ENCODE measurements around the gene ANTXR2. TPM values are rescaled to one million over a fixed set of nuclear protein-coding genes. Genes with fewer than 3 reads are reported as not detected.
A peak's percentile ranks its signal among the peaks of the same experiment; 100 is the strongest.

Gene ANTXR2
- total and polyA plus RNA-seq, 12 donors, result 9.9 to 68.4 (median 49.2) TPM

GRCh38 chr4:80035336-80035735 lies 37.7 kb downstream of the ANTXR2 start:
- Histone ChIP-seq H3K36me3 (peaks cover 0 to 64% (median 6%) of the 10 kb centered on the region in 9 donors), H3K4me1 (peaks cover 0 to 41% (median 30%) of the 10 kb centered on the region in 9 donors), H3K27ac (peak overlapping the region in 2 of 10 donors; percentile 34 to 84), H3K27me3 (no peaks in the 10 kb centered on the region), H3K4me3 (no peak overlapping the region), H3K9me3 (peaks cover 0 to 4% (median 0%) of the 10 kb centered on the region in 11 donors)
- 64% methylated on average over 2 of the region's 2 CpGs for WGBS, 2 donors
- peak in 2 of 8 donors; percentile 36 to 47 for ATAC-seq
- intact Hi-C loops (cut with DNase I), result loop anchor here in 1 of 10 donors (5.0 kb wide), 1 partner anchor 37 kb away; the partner anchor contains the start of gene ANTXR2
- DNase-seq, result no peak
- TF ChIP-seq CTCF (IDR thresholded peaks at IDR 0.05), result no peak

- peaks cover 0 to 41% (median 30%) of the 10 kb centered on the region in 9 donors for H3K4me1 ChIP-seq
- peaks cover 0 to 69% (median 7%) of the 10 kb centered on the region in 9 donors for H3K36me3 ChIP-seq
- H3K4me3 ChIP-seq, result no peak overlapping the region
These were observed 39.4 kb downstream of the ANTXR2 start for GRCh38 chr4:80033581-80033980.

GRCh38 chr4:80029364-80029763 lies 43.7 kb downstream of the ANTXR2 start:
- ATAC-seq (no peak), DNase-seq (no peak)
- no peak for TF ChIP-seq CTCF (IDR thresholded peaks at IDR 0.05)
- Histone ChIP-seq H3K27me3 (no peaks in the 10 kb centered on the region), H3K4me1 (peaks cover 0 to 5% (median 0%) of the 10 kb centered on the region in 9 donors), H3K4me3 (no peak overlapping the region), H3K9me3 (no peaks in the 10 kb centered on the region), H3K36me3 (peaks cover 0 to 97% (median 11%) of the 10 kb centered on the region in 9 donors), H3K27ac (no peak overlapping the region)
- 76 to 84% methylated on average over 2 of the region's 2 CpGs for WGBS, 2 donors
- intact Hi-C loops (cut with DNase I), result no loop called here

More at GRCh38 chr4:80033581-80033980, 39.4 kb downstream of the ANTXR2 start:
- ATAC-seq, result no peak
- intact Hi-C loops (cut with DNase I), result no loop called here
- Histone ChIP-seq H3K27ac (no peak overlapping the region), H3K9me3 (no peaks in the 10 kb centered on the region), H3K27me3 (no peaks in the 10 kb centered on the region)
- TF ChIP-seq CTCF (IDR thresholded peaks at IDR 0.05), result peak in 2 of 9 donors; percentile 3 to 8
- no peak for DNase-seq

GRCh38 chr4:80027611-80028010 lies 45.4 kb downstream of the ANTXR2 start:
- Histone ChIP-seq H3K27ac (no peak overlapping the region), H3K4me3 (no peak overlapping the region), H3K27me3 (no peaks in the 10 kb centered on the region), H3K4me1 (no peaks in the 10 kb centered on the region), H3K9me3 (no peaks in the 10 kb centered on the region), H3K36me3 (peaks cover 0 to 97% (median 11%) of the 10 kb centered on the region in 9 donors)
- TF ChIP-seq CTCF (IDR thresholded peaks at IDR 0.05), result no peak
- DNase-seq, result no peak
- ATAC-seq, result no peak
- WGBS, 2 donors, result 81 to 83% methylated on average over 2 of the region's 2 CpGs
- intact Hi-C loops (cut with DNase I), result no loop called here

Data from heart right ventricle (tissue), 16 donors.